ENCODE data around the gene ARHGAP25. TPM values are rescaled to one million over a fixed set of nuclear protein-coding genes. Genes with fewer than 3 reads are reported as not detected.

The ARHGAP25 gene
- total RNA-seq, 1 donor, result under 0.01 TPM

DNA sequence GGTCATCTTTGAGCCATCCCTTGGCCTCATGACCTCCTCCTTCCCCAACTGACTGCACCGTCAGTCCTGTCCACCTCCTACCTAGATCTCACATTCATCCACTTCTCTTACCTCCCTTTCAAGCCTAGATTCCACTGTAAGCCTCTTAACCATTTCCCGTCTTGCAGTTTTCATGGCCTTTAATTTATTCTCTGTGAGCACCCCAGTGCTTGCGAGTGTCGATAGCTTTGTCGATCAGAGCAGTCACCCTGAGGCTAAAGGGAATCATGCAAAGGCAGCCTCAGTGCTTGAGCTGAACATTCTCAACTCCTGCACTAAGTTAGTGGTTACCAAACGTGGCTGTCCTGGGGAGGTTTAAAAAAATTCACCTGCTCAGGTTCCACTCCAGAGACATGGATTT is 14.7 kb downstream of the ARHGAP25 start:
- TF ChIP-seq, protein P1, sequence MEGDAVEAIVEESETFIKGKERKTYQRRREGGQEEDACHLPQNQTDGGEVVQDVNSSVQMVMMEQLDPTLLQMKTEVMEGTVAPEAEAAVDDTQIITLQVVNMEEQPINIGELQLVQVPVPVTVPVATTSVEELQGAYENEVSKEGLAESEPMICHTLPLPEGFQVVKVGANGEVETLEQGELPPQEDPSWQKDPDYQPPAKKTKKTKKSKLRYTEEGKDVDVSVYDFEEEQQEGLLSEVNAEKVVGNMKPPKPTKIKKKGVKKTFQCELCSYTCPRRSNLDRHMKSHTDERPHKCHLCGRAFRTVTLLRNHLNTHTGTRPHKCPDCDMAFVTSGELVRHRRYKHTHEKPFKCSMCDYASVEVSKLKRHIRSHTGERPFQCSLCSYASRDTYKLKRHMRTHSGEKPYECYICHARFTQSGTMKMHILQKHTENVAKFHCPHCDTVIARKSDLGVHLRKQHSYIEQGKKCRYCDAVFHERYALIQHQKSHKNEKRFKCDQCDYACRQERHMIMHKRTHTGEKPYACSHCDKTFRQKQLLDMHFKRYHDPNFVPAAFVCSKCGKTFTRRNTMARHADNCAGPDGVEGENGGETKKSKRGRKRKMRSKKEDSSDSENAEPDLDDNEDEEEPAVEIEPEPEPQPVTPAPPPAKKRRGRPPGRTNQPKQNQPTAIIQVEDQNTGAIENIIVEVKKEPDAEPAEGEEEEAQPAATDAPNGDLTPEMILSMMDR (IDR thresholded peaks at IDR 0.05; ENCODE audit: extremely low read depth, low read depth, low read length), result no peak
- Histone ChIP-seq H3K27ac (ENCODE audit: low read depth, low read length) (no peak overlapping the region), H3K9me3 (ENCODE audit: low read depth, low read length) (no peaks in the 10 kb centered on the region), H3K4me2 (ENCODE audit: insufficient read depth, low read length) (no peak overlapping the region), H3K36me3 (ENCODE audit: insufficient read depth, low read length) (no peaks in the 10 kb centered on the region), H4K20me1 (ENCODE audit: insufficient read depth, low read length) (no peaks in the 10 kb centered on the region), H2AFZ (ENCODE audit: low read length) (no peak overlapping the region), H3K79me2 (ENCODE audit: insufficient read depth, low read length) (no peaks in the 10 kb centered on the region), H3K4me3 (ENCODE audit: insufficient read depth, low read length) (no peak overlapping the region), H3K4me1 (ENCODE audit: insufficient read depth, low read length) (peaks cover 2% of the 10 kb centered on the region), H3K27me3 (ENCODE audit: insufficient read depth, low read length) (peaks cover 11% of the 10 kb centered on the region)
- DNase-seq (ENCODE audit: insufficient read length, low spot score, missing footprints), result no peak

DNA sequence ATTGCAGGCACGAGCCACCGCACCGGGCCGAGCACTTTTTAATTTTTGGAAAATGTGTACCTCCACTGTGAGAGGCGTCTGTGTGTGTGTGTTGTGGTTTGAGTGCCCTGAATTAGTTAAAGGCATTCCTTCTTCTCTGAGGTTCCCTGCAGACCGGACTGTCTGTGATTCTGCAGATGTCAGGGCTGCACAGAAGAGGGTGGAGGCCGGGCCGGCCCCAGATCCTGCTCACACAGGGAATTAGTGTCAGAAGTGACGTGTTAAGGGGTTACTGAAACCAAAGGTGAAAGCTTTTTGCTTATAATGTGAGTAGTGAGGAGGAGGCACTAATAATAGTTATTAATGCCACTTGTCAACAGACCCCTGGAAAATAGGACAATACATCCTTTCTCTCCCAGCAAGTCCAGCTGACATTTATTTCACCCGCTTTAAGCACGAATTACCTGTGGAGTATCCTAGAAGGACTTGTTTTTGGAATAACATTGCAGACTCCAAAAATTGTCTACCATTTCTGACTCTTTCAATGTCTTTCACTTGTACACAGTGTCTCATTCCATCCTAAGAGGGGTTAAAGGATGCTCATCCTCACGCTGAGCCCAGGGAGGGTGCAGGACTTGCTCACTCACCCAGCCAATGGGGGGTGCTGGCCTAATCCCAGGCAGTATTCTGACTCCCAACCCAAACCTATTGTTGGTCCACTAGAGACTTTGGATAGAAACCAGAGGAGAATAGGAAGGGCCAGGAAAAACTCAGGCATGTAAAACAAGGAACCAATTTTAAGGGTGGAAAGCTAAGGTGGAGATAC is 16.2 kb downstream of the ARHGAP25 start:
- TF ChIP-seq, protein P1 (IDR thresholded peaks at IDR 0.05; ENCODE audit: extremely low read depth, low read depth, low read length), result no peak
- peak overlapping the region; percentile 44 for H2AFZ ChIP-seq (ENCODE audit: low read length)
- no peaks in the 10 kb centered on the region for H3K79me2 ChIP-seq (ENCODE audit: insufficient read depth, low read length)
- peaks cover 1% of the 10 kb centered on the region for H3K27me3 ChIP-seq (ENCODE audit: insufficient read depth, low read length)
- H3K4me3 ChIP-seq (ENCODE audit: insufficient read depth, low read length), result no peak overlapping the region
- no peak overlapping the region for H3K27ac ChIP-seq (ENCODE audit: low read depth, low read length)
- no peak for DNase-seq (ENCODE audit: insufficient read length, low spot score, missing footprints)
- H4K20me1 ChIP-seq (ENCODE audit: insufficient read depth, low read length), result no peaks in the 10 kb centered on the region
- H3K4me1 ChIP-seq (ENCODE audit: insufficient read depth, low read length), result peaks cover 2% of the 10 kb centered on the region
- no peaks in the 10 kb centered on the region for H3K9me3 ChIP-seq (ENCODE audit: low read depth, low read length)
- H3K4me2 ChIP-seq (ENCODE audit: insufficient read depth, low read length), result no peak overlapping the region
- H3K36me3 ChIP-seq (ENCODE audit: insufficient read depth, low read length), result no peaks in the 10 kb centered on the region

DNA sequence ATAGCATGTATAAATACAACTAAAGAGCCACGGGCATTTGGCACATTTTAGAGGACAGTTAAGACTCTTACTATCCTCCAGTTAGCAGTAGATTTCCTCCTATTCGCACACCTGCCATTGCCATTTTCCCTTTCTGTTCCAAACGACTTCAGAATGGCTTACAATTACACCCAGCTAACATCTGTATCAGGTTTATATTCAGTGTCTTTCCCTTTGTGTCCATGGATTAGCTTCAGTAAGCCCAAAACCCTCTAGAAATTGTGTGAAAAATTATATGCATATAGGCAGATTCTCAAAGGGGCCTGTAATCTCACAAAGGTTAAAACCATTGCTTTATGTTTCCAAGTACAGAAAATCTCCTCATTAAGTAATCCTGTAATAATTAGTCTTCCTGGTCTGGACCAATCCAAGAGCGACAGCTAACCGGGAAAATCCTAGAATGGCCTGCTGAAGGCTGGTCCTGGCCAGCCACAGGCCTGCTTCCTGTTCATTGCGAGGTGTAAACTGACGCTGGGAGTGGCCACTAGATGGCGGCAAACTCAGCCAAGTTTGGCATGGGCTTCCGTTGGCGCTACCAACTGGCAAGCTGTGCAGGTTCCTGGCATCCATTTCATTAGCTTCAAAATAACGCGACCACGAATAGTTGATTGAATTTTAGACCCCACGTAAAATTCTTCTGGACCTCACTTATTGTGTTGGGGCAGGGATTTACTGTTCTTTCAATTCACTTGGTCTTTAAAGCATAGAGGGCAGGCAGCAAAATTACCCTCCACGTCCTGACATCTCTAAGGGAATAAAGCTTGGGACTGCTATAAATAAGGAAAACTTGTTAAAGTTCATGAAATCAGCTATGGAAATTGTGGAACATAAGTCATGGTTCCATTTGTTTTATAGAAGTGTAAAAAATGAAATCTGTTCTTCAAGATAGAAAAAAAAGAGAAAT is 17.1 kb downstream of the ARHGAP25 start:
- TF ChIP-seq, protein P1 (IDR thresholded peaks at IDR 0.05; ENCODE audit: extremely low read depth, low read depth, low read length), result peak; percentile 97
- no peaks in the 10 kb centered on the region for H3K79me2 ChIP-seq (ENCODE audit: insufficient read depth, low read length)
- no peaks in the 10 kb centered on the region for H3K27me3 ChIP-seq (ENCODE audit: insufficient read depth, low read length)
- H3K36me3 ChIP-seq (ENCODE audit: insufficient read depth, low read length), result no peaks in the 10 kb centered on the region
- H3K4me3 ChIP-seq (ENCODE audit: insufficient read depth, low read length), result no peak overlapping the region
- H3K4me2 ChIP-seq (ENCODE audit: insufficient read depth, low read length), result peak overlapping the region; percentile 60
- peak; percentile 92 for DNase-seq (ENCODE audit: insufficient read length, low spot score, missing footprints)
- H3K9me3 ChIP-seq (ENCODE audit: low read depth, low read length), result no peaks in the 10 kb centered on the region
- H2AFZ ChIP-seq (ENCODE audit: low read length), result peak overlapping the region; percentile 44
- H3K27ac ChIP-seq (ENCODE audit: low read depth, low read length), result no peak overlapping the region
- H3K4me1 ChIP-seq (ENCODE audit: insufficient read depth, low read length), result peaks cover 2% of the 10 kb centered on the region
- H4K20me1 ChIP-seq (ENCODE audit: insufficient read depth, low read length), result no peaks in the 10 kb centered on the region

DNA sequence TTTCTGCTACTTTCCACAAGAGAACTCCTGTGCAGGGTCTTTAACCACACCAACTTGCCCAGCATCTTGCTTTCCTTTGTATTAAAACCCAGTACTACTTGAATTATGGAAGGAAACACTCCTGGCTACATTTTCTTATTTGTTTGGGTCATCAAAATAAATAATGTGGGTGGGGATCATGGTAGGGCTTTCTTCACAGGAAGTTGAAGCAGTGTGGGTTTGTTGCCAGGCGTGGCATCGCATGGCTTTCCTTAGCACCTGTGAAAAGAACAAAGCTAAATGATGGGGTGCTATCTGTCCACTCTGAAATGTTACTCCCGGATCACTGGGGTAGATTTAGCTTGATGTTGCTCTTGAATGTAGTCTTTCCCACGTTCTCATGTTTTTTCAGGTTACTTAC is 18.7 kb downstream of the ARHGAP25 start:
- Histone ChIP-seq H3K27ac (ENCODE audit: low read depth, low read length) (no peak overlapping the region), H3K4me2 (ENCODE audit: insufficient read depth, low read length) (no peak overlapping the region), H3K36me3 (ENCODE audit: insufficient read depth, low read length) (no peaks in the 10 kb centered on the region), H3K9me3 (ENCODE audit: low read depth, low read length) (no peaks in the 10 kb centered on the region), H3K27me3 (ENCODE audit: insufficient read depth, low read length) (peaks cover 9% of the 10 kb centered on the region), H2AFZ (ENCODE audit: low read length) (no peak overlapping the region), H3K4me3 (ENCODE audit: insufficient read depth, low read length) (no peak overlapping the region), H3K4me1 (ENCODE audit: insufficient read depth, low read length) (peaks cover 2% of the 10 kb centered on the region), H4K20me1 (ENCODE audit: insufficient read depth, low read length) (no peaks in the 10 kb centered on the region), H3K79me2 (ENCODE audit: insufficient read depth, low read length) (no peaks in the 10 kb centered on the region)
- TF ChIP-seq, protein P1 (IDR thresholded peaks at IDR 0.05; ENCODE audit: extremely low read depth, low read depth, low read length), result no peak
- DNase-seq (ENCODE audit: insufficient read length, low spot score, missing footprints), result no peak

Data from osteoblast (primary cell).